ENCODE results near the gene CCDC39.

Gene CCDC39

DNA sequence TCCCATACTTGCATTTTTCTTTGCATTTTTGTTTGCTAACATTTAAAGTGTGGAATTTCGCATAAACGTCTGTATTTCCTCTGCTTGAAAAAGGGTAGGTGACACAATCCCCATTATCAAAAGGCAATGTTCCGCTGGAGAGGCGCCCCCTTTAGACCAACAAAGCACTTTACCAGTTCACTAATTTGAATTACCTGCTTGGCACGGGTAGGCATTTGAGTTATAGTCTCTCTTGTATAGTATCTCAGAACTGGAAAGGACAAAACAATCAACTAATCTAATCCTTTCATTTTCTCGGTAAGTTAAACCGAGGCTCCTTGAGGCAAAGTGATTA is 775 bp upstream of the CCDC39 start:
- H4K20me1 ChIP-seq (ENCODE audit: insufficient read depth): no peaks in the 10 kb centered on the region
- H3K79me2 ChIP-seq (ENCODE audit: insufficient read depth, low read depth): no peaks in the 10 kb centered on the region
- H3K27ac ChIP-seq: peak overlapping the region; percentile 57
- TF ChIP-seq, protein P1, sequence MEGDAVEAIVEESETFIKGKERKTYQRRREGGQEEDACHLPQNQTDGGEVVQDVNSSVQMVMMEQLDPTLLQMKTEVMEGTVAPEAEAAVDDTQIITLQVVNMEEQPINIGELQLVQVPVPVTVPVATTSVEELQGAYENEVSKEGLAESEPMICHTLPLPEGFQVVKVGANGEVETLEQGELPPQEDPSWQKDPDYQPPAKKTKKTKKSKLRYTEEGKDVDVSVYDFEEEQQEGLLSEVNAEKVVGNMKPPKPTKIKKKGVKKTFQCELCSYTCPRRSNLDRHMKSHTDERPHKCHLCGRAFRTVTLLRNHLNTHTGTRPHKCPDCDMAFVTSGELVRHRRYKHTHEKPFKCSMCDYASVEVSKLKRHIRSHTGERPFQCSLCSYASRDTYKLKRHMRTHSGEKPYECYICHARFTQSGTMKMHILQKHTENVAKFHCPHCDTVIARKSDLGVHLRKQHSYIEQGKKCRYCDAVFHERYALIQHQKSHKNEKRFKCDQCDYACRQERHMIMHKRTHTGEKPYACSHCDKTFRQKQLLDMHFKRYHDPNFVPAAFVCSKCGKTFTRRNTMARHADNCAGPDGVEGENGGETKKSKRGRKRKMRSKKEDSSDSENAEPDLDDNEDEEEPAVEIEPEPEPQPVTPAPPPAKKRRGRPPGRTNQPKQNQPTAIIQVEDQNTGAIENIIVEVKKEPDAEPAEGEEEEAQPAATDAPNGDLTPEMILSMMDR (conservative IDR thresholded peaks at IDR 0.05; ENCODE audit: low read depth, low read length): peak; percentile 94
- no peaks in the 10 kb centered on the region for H3K36me3 ChIP-seq (ENCODE audit: insufficient read depth)
- H2AFZ ChIP-seq (ENCODE audit: low read depth): peak overlapping the region; percentile 89
- no peaks in the 10 kb centered on the region for H3K27me3 ChIP-seq (ENCODE audit: insufficient read depth, low read depth)
- H3K9ac ChIP-seq: peak overlapping the region; percentile 49; the same call in 1 of the 2 replicates
- H3K4me3 ChIP-seq (IDR thresholded peaks at IDR 0.05; ENCODE audit: insufficient read depth, low read depth, low read length): peak overlapping the region; percentile 97
- peaks cover 19% of the 10 kb centered on the region for H3K4me1 ChIP-seq (ENCODE audit: low read depth, poor library complexity, severe bottlenecking)
- peak overlapping the region; percentile 94 for H3K4me2 ChIP-seq

DNA sequence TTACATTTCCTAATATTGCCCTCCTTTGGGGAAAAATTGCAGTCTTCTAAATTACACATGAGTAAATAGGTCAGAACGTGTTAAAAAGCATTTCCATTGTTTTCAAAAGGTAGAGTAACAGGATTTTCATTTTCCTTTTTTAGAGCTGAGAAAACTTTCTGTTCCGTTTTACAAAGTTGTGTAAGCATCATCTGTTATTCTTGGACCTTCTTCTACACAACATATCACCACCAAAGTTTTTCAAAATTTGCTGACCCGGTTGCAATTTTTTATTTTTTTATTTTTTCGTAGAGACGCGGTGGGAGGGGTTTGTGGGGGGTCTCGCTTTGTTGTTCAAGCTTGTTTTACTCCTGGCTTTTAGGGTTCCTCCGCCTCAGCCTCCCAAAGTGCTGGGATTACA is 1.1 kb downstream of the CCDC39 start:
- Histone ChIP-seq H3K4me2 (peak overlapping the region; percentile 94), H3K4me1 (ENCODE audit: low read depth, poor library complexity, severe bottlenecking) (peaks cover 19% of the 10 kb centered on the region), H3K27me3 (ENCODE audit: insufficient read depth, low read depth) (no peaks in the 10 kb centered on the region), H3K36me3 (ENCODE audit: insufficient read depth) (no peaks in the 10 kb centered on the region), H3K79me2 (ENCODE audit: insufficient read depth, low read depth) (no peaks in the 10 kb centered on the region), H3K4me3 (IDR thresholded peaks at IDR 0.05; ENCODE audit: insufficient read depth, low read depth, low read length) (no peak overlapping the region), H2AFZ (ENCODE audit: low read depth) (peak overlapping the region; percentile 89; the same call in 1 of the 2 replicates), H3K27ac (no peak overlapping the region), H3K9ac (peak overlapping the region; percentile 49; the same call in 1 of the 2 replicates), H4K20me1 (ENCODE audit: insufficient read depth) (no peaks in the 10 kb centered on the region)
- TF ChIP-seq, protein P1 (conservative IDR thresholded peaks at IDR 0.05; ENCODE audit: low read depth, low read length): no peak

DNA sequence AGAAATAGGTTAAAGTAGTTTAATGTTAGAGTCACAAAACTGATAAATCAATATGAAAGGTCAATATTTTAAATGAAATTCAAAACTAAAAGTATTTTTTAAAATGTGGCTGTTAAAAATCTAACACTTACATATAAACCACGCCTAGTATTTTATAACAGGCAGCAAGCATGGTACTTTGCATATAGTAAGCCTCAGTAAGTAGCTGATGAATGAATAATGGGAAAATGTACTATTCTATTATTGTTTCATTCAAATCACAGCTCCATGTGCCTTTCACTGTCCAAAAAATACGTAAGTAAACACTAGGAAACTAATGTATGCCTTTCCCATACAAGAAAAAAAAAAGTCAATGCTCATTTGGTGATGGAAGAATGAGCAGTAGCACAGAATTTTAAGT is 17.8 kb downstream of the CCDC39 start:
- no peak overlapping the region for H2AFZ ChIP-seq (ENCODE audit: low read depth)
- no peaks in the 10 kb centered on the region for H4K20me1 ChIP-seq (ENCODE audit: insufficient read depth)
- H3K27ac ChIP-seq: no peak overlapping the region
- H3K9ac ChIP-seq: no peak overlapping the region
- H3K4me1 ChIP-seq (ENCODE audit: low read depth, poor library complexity, severe bottlenecking): no peaks in the 10 kb centered on the region
- no peaks in the 10 kb centered on the region; the same call in 1 of the 2 replicates for H3K36me3 ChIP-seq (ENCODE audit: insufficient read depth)
- H3K4me3 ChIP-seq (IDR thresholded peaks at IDR 0.05; ENCODE audit: insufficient read depth, low read depth, low read length): no peak overlapping the region
- no peaks in the 10 kb centered on the region for H3K27me3 ChIP-seq (ENCODE audit: insufficient read depth, low read depth)
- no peak overlapping the region for H3K4me2 ChIP-seq
- TF ChIP-seq, protein P1 (conservative IDR thresholded peaks at IDR 0.05; ENCODE audit: low read depth, low read length): no peak
- H3K79me2 ChIP-seq (ENCODE audit: insufficient read depth, low read depth): no peaks in the 10 kb centered on the region

DNA sequence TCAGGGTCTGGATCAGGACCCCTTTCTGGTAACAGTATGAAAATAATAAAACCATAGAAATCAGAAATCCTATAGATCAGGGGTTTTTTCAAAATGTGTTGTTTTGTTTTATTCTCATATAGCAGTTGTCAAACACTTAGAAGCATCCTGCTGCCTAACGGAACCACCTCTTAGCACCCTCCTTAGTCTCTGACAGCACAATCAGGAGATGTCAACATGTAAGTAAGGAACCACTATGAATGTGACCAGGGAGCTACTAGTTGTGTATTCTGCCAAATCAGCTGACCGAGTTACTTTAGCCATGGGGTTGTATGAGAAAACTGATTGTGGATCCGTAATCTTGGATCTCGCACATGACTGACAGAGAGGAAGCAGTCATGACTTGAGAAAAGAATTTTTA is 22.2 kb downstream of the CCDC39 start:
- no peak overlapping the region for H3K27ac ChIP-seq
- H3K4me2 ChIP-seq: no peak overlapping the region
- no peaks in the 10 kb centered on the region for H3K36me3 ChIP-seq (ENCODE audit: insufficient read depth)
- H3K4me1 ChIP-seq (ENCODE audit: low read depth, poor library complexity, severe bottlenecking): no peaks in the 10 kb centered on the region
- H3K9ac ChIP-seq: no peak overlapping the region
- no peak overlapping the region for H3K4me3 ChIP-seq (IDR thresholded peaks at IDR 0.05; ENCODE audit: insufficient read depth, low read depth, low read length)
- TF ChIP-seq, protein P1 (conservative IDR thresholded peaks at IDR 0.05; ENCODE audit: low read depth, low read length): no peak
- H3K27me3 ChIP-seq (ENCODE audit: insufficient read depth, low read depth): no peaks in the 10 kb centered on the region
- H4K20me1 ChIP-seq (ENCODE audit: insufficient read depth): no peaks in the 10 kb centered on the region
- no peak overlapping the region for H2AFZ ChIP-seq (ENCODE audit: low read depth)
- no peaks in the 10 kb centered on the region for H3K79me2 ChIP-seq (ENCODE audit: insufficient read depth, low read depth)
